ENCODE results near the gene PER1. TPM values are rescaled to one million over a fixed set of nuclear protein-coding genes. Genes with fewer than 3 reads are reported as not detected.

The PER1 gene
- total and polyA plus RNA-seq, 9 of the 15 experiments (the other 6 are each of a cell fraction or from before 2014, with no cell fraction given) = 0.13 to 26.0 (median 3.4) TPM

DNA sequence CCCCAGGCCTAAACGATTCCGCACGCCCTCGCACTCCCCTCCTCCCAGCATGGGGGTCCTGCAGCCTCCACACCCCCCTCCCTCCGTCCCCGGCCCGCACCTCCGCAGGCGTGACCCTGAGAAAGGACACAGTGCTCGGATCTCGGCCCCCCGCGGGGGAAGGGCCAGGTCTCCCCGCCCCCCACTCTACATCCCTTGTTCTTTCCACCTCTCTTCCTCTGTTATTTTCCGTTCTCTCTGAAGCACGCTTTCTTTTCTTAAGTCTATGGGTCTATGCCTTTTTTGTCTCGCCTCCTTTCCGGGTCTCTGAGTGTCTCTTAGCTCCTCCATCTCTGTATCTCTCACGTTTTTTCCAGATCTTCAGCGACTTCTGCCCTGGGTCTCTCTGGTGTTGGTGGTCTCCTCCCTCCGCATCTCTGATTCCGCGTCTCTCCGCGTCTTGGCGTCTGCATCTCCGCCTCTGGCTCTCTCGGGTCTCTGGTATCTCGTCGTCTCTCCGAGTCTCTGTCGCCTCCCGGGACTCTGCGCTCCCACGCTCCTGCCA, 26.2 kb downstream of the PER1 start (continued):
- TF ChIP-seq ZBTB7A (IDR thresholded peaks at IDR 0.05; ENCODE audit: borderline replicate concordance, control insufficient read depth, low read depth, low read length) = peak; percentile 73; the same call in 1 of the 2 replicates
- no peak for TF ChIP-seq FOXK2 (conservative IDR thresholded peaks at IDR 0.05 in 1 of 2, IDR thresholded peaks at IDR 0.05 in 1 of 2; ENCODE audit: low read depth in 2 of 2)
- peak in 1 of 2 experiments; percentile 1; a peak in 1 of 4 replicates for TF ChIP-seq MAZ (CRISPR knock-in tag; conservative IDR thresholded peaks at IDR 0.05 in 1 of 2, IDR thresholded peaks at IDR 0.05 in 1 of 2)
- TF ChIP-seq, protein P1, sequence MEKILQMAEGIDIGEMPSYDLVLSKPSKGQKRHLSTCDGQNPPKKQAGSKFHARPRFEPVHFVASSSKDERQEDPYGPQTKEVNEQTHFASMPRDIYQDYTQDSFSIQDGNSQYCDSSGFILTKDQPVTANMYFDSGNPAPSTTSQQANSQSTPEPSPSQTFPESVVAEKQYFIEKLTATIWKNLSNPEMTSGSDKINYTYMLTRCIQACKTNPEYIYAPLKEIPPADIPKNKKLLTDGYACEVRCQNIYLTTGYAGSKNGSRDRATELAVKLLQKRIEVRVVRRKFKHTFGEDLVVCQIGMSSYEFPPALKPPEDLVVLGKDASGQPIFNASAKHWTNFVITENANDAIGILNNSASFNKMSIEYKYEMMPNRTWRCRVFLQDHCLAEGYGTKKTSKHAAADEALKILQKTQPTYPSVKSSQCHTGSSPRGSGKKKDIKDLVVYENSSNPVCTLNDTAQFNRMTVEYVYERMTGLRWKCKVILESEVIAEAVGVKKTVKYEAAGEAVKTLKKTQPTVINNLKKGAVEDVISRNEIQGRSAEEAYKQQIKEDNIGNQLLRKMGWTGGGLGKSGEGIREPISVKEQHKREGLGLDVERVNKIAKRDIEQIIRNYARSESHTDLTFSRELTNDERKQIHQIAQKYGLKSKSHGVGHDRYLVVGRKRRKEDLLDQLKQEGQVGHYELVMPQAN (IDR thresholded peaks at IDR 0.05; ENCODE audit: borderline replicate concordance) = peak; percentile 74
- TF ChIP-seq BMI1 (IDR thresholded peaks at IDR 0.05; ENCODE audit: low read length) = no peak
- TF ChIP-seq, protein P2, sequence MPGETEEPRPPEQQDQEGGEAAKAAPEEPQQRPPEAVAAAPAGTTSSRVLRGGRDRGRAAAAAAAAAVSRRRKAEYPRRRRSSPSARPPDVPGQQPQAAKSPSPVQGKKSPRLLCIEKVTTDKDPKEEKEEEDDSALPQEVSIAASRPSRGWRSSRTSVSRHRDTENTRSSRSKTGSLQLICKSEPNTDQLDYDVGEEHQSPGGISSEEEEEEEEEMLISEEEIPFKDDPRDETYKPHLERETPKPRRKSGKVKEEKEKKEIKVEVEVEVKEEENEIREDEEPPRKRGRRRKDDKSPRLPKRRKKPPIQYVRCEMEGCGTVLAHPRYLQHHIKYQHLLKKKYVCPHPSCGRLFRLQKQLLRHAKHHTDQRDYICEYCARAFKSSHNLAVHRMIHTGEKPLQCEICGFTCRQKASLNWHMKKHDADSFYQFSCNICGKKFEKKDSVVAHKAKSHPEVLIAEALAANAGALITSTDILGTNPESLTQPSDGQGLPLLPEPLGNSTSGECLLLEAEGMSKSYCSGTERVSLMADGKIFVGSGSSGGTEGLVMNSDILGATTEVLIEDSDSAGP (CRISPR knock-in tag; IDR thresholded peaks at IDR 0.05) = no peak
- TF ChIP-seq ZBTB5 (IDR thresholded peaks at IDR 0.05) = peak; percentile 93
- no peak for TF ChIP-seq ZC3H11A (IDR thresholded peaks at IDR 0.05; ENCODE audit: low read depth, low read length)
- TF ChIP-seq, protein P3, sequence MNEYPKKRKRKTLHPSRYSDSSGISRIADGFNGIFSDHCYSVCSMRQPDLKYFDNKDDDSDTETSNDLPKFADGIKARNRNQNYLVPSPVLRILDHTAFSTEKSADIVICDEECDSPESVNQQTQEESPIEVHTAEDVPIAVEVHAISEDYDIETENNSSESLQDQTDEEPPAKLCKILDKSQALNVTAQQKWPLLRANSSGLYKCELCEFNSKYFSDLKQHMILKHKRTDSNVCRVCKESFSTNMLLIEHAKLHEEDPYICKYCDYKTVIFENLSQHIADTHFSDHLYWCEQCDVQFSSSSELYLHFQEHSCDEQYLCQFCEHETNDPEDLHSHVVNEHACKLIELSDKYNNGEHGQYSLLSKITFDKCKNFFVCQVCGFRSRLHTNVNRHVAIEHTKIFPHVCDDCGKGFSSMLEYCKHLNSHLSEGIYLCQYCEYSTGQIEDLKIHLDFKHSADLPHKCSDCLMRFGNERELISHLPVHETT (CRISPR knock-in tag; conservative IDR thresholded peaks at IDR 0.05 in 1 of 2, IDR thresholded peaks at IDR 0.05 in 1 of 2) = peak in 1 of 2 experiments; percentile 45; a peak in 1 of 4 replicates
- no peak for TF ChIP-seq ZNF76 (CRISPR knock-in tag; IDR thresholded peaks at IDR 0.05; ENCODE audit: borderline replicate concordance)
- TF ChIP-seq E2F1 (CRISPR knock-in tag; IDR thresholded peaks at IDR 0.05) = no peak
- TF ChIP-seq GATAD2A (IDR thresholded peaks at IDR 0.05) = no peak

Measured in K562 (cell line).